LNCaP clone FGC (cell line): ENCODE results near the gene PCDHGA9.
"Not testable (repeated sequence)": the region's sequence is repeated elsewhere in the genome, so short reads cannot be mapped to it uniquely, and the experiment has no call there.

ENCODE experiments used
- DNase-seq: peaks from one replicate; pipeline ENCODE4 v3.0.0-alpha.2; 2011; ENCODE audit warnings: low read depth
- H3K4me3 ChIP-seq: 2 replicates; pipeline ENCODE4 v1.5.1; 2011; ENCODE audit warnings: mild to moderate bottlenecking, low read depth, low read length, control low read depth
- TF ChIP-seq, protein P1 (sequence below): IDR thresholded peaks from 2 replicates; pipeline ENCODE4 v1.5.1; 2012; ENCODE audit warnings: mild to moderate bottlenecking; ENCODE audit not compliant: control insufficient read depth, insufficient read depth; ENCODE audit errors: extremely low read depth

The PCDHGA9 gene

DNA sequence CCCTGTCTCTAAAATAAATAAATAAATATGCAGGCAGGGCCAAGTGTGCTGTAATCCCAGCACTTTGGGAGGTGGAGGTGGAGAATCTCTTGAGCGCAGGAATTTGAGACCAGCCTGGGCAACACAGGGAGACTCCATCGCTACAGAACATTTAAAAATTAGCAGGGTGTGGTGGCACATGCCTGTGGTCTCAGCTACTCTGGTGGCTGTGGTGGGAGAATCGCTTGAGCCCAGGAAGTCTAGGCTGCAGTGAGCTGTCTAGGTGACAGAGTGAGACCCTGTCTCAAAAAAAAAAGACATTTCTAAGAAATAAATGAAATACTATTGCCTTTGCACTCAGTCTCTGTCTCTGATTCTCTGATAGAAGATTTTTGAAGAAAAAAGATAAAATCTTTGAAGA, 9.0 kb downstream of the PCDHGA9 start:
- no peak for DNase-seq
- TF ChIP-seq, protein P1, sequence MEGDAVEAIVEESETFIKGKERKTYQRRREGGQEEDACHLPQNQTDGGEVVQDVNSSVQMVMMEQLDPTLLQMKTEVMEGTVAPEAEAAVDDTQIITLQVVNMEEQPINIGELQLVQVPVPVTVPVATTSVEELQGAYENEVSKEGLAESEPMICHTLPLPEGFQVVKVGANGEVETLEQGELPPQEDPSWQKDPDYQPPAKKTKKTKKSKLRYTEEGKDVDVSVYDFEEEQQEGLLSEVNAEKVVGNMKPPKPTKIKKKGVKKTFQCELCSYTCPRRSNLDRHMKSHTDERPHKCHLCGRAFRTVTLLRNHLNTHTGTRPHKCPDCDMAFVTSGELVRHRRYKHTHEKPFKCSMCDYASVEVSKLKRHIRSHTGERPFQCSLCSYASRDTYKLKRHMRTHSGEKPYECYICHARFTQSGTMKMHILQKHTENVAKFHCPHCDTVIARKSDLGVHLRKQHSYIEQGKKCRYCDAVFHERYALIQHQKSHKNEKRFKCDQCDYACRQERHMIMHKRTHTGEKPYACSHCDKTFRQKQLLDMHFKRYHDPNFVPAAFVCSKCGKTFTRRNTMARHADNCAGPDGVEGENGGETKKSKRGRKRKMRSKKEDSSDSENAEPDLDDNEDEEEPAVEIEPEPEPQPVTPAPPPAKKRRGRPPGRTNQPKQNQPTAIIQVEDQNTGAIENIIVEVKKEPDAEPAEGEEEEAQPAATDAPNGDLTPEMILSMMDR: no peak
- H3K4me3 ChIP-seq: no peak overlapping the region

DNA sequence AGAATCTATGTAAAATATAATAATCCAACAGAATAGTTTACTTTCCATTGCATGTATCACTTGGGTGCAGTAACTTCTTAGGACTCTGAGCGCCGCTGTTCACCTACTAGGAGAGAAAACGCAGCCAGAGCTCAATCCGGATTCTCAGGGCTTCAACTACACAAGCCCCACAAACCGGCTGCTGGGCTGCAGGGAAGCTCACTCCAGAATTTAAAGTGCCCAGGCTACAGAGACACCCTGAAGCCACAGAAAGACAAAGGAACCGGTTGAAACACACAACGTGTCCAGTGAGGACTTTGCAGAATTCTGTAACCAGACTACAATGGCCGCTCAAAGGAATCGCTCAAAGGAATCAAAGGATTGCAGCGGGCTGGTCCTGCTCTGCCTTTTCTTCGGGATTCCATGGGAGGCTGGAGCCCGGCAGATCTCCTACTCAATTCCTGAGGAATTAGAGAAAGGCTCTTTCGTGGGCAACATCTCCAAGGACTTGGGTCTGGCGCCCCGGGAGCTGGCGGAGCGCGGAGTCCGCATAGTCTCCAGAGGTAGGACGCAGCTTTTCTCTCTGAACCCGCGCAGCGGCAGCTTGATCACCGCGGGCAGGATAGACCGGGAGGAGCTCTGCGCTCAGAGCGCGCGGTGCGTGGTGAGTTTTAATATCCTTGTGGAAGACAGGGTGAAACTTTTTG, 10.4 kb downstream of the PCDHGA9 start, which contains the start of gene PCDHGA10:
PCDHGA10 (plus strand) TSS at position 134 of the 686 bp plus-strand sequence; CDS start at position 323, 189 bp downstream.
- peak within 1 kb of the TSS; percentile 67 for H3K4me3 ChIP-seq
- TF ChIP-seq, protein P1: peak; percentile 69
- DNase-seq: peak; percentile 30

DNA sequence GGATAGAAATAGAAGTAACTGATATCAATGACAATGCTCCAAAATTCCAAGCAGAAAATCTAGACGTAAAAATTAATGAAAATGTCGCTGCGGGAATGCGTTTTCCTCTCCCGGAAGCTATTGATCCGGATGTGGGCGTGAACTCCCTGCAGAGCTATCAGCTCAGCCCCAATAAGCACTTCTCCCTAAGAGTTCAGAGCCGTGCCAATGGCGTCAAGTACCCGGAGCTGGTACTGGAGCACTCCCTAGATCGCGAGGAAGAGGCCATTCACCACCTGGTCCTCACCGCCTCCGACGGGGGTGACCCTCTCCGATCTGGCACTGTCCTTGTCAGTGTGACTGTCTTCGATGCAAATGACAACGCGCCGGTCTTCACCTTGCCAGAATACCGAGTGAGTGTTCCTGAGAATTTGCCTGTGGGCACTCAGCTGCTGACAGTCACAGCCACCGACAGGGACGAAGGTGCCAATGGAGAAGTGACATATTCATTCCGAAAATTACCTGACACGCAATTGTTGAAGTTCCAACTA, 11.0 kb downstream of the PCDHGA9 start:
- H3K4me3 ChIP-seq: peak overlapping the region; percentile 67
- no peak for DNase-seq
- TF ChIP-seq, protein P1: no peak

DNA sequence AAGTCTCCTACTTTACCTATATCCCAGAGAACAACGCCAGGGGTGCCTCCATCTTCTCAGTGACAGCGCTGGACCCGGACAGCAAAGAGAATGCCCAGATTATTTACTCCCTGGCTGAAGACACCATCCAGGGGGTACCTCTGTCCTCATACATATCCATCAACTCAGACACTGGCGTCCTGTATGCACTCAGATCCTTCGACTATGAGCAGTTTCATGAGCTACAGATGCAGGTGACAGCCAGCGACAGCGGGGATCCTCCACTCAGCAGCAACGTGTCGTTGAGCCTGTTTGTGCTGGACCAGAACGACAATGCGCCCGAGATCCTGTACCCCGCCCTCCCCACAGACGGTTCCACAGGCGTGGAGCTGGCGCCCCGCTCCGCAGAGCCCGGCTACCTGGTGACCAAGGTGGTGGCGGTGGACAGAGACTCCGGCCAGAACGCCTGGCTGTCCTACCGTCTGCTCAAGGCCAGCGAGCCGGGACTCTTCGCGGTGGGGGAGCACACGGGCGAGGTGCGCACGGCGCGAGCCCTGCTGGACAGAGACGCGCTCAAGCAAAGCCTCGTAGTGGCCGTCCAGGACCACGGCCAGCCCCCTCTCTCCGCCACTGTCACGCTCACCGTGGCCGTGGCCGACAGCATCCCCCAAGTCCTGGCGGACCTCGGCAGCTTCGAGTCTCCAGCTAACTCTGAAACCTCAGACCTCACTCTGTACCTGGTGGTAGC, 12.1 kb downstream of the PCDHGA9 start:
- DNase-seq, H3K4me3 ChIP-seq: not testable (repeated sequence)

DNA sequence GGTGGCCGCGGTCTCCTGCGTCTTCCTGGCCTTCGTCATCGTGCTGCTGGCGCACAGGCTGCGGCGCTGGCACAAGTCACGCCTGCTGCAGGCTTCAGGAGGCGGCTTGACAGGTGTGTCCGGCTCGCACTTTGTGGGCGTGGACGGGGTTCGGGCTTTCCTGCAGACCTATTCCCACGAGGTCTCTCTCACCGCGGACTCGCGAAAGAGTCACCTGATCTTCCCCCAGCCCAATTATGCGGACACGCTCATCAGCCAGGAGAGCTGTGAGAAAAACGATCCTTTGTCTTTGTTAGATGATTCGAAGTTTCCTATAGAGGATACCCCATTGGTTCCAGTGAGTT, 12.7 kb downstream of the PCDHGA9 start:
- not testable (repeated sequence) for H3K4me3 ChIP-seq, DNase-seq

DNA sequence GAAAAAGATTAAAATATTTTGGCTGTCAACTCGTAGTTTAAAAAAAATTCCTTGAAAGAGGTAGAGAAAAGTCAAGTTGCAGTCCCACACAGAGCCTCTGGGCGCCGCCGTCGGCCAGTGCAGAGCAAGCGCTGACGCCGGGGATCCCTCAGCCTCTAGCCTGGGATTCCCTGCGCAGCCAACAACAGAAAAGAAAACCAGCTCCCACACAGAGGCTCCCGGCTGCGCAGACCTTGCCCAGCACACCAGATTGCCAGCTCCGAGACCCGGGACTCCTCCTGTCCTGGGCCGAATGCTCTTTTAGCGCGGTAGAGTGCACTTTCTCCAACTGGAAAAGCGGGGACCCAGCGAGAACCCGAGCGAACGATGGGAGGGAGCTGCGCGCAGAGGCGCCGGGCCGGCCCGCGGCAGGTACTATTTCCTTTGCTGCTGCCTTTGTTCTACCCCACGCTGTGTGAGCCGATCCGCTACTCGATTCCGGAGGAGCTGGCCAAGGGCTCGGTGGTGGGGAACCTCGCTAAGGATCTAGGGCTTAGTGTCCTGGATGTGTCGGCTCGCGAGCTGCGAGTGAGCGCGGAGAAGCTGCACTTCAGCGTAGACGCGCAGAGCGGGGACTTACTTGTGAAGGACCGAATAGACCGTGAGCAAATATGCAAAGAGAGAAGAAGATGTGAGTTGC, 15.1 kb downstream of the PCDHGA9 start, which contains the start of gene PCDHGB7:
PCDHGB7 (plus strand) TSS at position 184 of the 679 bp plus-strand sequence; CDS start at position 367, 183 bp downstream.
- DNase-seq, H3K4me3 ChIP-seq: not testable (repeated sequence)
- TF ChIP-seq, protein P1: 0 out of 2 replicates have a peak, but pooled peaks have one; percentile 22

DNA sequence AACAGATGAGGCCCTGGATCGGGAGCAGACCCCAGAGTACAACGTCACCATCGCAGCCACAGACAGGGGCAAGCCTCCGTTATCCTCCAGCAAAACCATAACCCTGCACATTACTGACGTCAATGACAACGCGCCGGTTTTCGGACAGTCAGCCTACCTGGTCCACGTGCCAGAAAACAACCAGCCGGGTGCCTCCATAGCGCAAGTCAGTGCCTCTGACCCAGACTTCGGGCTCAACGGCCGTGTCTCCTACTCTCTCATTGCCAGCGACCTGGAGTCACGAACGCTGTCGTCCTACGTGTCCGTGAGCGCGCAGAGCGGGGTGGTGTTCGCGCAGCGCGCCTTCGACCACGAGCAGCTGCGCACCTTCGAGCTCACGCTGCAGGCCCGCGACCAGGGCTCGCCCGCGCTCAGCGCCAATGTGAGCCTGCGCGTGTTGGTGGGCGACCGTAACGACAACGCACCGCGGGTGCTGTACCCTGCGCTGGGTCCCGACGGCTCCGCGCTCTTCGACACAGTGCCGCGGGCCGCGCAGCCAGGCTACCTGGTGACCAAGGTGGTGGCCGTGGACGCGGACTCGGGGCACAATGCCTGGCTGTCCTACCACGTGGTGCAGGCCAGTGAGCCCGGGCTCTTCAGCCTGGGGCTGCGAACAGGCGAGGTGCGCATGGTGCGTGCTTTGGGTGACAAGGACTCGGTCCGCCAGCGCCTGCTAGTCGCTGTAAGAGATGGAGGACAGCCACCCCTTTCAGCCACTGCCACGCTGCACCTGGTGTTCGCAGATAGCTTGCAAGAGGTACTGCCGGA, 16.7 kb downstream of the PCDHGA9 start:
- TF ChIP-seq, protein P1: no peak
- no peak overlapping the region for H3K4me3 ChIP-seq
- DNase-seq: no peak
